NCI-H187 treated with DMSO at 0.1 percent for 48 hours (cell line): Measurements from ENCODE around the gene CNNM4.

Experiments
- DNase-seq: peaks from one replicate; lab custom pipeline; 2025; lab: John Stamatoyannopoulos, UW

The CNNM4 gene

DNA sequence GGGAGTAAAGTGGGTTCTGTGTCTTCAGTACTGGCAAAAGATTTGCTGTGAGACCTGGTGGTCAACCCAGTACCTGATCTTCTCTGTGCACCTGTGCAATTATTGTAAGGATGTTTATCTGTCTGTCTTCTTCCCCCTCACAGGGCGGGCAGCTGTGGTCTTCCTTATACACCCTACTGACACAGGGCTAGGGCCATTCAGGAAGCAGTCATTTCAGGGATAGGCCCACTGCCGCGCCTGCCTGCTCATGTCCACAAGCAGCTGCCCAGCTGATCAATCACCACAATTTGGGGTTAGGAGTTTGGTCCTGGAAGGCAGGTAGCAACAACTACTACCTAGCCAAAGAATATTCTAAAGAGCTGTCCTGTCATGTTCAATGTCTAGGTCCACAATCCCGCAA is 1.2 kb upstream of the CNNM4 start:
- DNase-seq, result no peak

DNA sequence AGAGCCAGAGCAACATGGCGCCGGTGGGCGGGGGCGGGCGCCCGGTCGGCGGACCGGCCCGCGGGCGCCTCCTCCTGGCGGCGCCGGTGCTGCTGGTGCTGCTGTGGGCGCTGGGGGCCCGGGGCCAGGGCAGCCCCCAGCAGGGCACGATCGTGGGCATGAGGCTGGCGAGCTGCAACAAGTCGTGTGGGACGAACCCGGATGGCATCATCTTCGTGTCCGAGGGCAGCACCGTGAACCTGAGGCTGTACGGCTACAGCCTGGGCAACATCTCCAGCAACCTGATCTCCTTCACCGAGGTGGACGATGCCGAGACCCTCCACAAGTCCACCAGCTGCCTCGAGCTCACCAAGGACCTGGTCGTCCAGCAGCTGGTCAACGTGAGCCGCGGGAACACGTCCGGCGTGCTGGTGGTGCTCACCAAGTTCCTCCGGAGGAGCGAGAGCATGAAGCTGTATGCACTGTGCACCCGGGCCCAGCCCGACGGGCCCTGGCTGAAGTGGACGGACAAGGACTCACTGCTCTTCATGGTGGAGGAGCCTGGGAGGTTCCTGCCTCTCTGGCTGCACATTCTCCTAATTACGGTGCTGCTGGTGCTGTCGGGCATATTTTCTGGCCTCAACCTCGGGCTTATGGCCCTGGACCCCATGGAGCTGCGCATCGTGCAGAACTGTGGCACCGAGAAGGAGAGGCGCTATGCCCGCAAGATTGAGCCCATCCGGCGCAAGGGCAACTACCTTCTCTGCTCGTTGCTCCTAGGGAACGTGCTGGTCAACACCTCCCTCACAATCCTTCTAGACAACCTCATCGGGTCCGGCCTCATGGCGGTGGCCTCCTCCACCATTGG is 507 bp downstream of the CNNM4 start:
- DNase-seq, result no peak

DNA sequence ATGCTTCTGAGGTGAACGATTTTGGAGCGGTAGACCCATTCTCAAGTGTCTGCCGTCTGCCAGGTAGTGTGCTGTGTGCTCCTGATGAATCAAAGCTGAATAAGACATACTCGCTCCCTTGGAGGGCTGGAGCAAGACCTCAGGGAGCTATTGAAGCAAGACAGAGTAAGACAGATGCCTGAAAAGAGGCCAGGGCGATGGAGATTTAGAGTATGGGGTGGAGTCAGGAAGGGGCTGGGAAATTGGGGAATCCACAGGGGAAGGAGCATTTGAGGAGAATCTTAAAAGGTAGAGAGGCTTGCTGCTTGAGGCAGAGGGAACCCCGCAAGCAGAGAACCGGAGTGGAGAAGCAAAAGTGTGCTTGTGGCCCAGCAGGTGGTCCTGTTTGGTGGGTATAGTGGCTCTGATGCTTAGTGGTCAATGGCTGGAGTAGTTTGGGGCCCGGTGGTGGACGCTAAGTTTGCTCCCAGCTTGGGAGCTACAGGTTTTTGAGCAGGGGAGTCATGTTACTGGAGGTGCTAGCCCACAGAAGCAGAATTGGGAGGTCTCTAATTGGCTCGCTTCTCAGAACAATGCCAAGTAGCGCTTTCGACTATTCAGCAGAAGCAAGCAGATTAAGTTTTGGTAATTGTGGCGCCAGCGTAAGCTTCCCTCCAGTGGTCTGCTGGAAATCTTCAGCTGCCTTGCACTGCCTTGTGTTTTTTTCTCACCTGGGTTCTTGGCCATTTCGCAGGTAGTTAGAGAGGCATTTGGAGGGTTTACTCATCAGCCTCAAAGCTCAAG is 2.0 kb downstream of the CNNM4 start:
- DNase-seq, result no peak

DNA sequence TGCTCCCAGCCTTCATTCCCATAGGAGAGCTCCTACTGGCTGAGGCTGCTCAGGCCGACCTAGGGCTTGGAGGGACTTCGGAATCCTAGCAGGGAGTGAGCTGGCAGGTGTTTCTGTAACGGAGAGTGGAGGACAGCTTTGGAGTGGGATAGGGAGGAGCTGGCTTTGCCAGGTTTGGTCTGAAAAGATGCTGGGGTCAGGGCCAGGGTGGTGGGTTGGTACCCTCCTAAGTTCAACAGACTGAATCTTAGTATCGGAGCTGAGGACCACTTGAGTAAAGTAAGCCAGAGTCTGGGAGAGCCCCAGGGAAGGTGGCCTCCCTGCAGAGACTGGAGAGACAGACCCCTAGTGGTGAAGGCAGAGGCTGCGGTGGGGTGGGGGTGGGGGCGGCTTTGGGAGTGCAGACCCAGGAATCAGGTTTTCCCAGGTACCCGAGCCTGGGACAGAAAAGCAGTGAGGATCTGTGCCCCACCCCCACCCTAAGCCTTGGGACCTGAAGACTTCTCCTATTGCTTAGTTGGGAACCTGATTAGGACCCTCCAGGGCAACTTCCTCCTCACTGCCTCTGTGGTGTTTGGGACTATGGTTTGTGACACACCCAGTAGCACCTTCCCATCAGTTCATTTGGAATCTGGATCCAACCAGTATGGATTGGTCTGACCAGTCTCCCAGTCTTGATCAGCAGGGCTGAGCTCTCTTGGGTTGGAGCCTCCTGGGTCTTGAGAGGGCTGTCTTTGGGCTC is 3.0 kb downstream of the CNNM4 start:
- no peak for DNase-seq

DNA sequence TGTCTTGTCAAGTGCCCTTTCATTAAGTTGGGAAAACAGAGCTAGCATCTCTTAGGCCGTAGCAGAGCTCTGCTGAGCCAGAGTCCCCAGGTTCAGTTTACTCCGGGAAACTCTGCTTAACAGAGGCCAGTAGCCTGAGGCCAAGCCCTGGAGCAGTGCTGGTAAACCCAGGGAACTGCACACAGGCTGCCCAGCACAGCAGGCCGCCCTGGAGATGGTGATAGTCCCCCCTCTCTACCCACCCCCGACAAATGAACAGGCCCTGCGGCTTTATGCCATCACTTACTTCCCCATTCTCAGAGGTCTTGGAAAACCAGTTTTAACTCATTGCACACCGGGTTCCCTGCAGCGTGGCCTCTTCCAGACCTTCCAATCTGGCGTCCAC is 3.5 kb downstream of the CNNM4 start:
- no peak for DNase-seq

DNA sequence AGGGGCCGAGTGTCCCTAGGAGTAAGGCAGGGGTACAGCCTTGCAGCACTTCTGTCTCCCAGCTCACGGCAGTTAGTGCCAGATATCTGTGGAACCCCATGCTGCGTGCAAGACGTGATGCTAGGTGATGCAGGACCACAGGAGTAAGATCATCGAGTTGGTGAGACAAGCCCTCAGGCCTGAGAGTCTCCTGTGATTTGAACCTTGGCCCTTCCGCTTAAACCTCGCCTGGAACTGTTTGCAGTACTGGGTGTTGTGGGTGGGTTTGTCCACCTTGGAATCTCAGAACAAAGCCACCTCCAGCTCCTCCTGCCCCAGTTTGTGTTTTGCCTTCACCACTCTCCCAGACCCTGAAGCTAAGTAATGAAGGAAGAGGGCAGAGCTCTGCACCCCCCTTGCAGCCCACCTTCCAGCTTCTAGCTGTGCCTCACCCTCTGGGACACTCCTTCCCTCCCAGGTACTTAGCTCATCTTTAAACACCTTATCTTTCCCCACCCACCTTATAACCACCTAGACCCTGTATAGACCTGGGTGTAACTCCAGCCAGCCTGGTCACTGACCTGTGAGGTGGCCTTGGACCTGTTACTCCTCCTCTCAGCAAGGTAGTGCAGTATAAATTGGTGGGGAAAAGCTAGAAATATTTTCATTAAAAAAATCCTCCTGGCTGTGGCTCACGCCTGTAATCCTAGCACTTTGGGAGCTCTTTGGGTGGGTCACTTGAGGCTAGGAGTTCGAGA is 6.6 kb downstream of the CNNM4 start:
- DNase-seq, result no peak

DNA sequence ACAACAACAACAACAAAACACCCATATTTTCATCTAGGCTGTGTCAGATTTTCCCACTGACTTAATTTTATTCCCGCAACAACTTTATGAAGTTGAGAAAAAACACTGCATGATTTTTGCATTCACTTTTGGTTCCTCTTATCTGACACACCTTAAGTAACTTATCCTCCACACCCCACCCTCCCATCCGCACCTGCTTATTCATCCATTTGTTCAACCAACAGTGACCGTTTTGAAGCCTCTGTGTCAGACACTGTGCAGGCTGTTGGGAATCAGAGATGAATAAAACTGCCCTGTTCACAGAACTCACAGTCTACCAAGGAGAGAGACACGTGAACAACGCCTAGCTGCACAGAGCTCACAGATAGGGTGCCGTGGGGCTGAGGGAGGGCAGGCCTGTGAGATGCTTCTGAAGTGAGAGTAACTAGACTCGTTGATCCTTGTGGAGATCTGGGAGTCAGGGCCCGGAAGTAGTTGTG is 7.4 kb downstream of the CNNM4 start:
- DNase-seq, result no peak

DNA sequence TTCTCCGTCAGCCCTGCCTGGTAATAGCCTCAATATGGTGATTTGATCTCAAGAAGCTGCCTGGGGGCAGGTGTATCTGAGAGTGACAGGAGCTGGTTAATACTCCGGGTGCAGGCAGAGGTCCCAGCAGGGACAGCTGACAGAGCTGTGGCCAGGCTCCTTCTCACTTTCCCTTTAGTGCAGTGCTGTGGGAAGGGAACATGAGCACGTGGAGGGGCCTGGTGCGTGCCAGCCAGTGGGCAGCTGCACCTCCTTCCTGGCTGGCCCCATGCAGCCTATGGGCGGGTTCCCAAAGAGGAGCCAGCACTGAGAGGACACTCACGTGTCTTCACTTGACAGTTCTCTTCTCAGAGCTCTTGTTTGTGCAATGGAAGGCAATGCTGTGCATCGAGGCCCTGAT is 9.1 kb downstream of the CNNM4 start:
- DNase-seq, result no peak

DNA sequence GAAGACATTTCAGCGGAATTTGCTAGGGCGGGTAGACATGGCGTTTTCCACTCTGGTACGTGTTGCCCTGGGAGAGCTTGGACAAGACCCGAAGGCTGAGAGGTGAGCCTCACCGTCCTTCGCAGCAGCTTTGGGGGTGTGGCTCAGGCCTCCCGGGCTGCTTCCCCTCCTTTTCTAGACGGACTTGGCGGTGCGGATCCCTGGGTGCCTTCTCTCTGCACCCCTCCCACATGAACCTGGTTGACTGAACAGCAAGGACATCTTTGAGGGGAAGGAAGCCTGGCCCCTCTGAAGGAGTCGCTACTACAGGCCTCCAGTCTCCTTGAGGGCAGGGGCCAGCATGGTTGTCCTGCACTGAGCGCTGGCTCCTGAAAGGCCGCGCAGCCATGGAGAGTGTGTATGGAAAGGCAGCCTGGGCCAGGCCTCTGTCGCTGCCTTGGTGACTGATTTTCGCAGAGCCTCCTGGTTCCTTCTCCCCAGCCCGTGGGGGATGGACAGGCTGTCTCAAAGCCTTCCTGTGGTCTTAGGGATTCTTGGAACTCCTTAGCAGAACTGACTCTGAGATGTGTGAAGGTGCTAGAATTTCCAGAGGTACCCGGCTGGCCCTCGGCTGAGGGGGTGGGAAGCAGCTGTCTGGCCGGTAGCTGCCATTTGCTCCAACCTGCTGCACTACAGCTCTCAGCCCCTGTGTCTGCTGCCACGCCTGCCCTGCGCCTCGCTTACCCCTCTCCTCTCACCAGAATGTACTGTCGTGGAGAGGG is 9.9 kb downstream of the CNNM4 start:
- DNase-seq, result no peak

DNA sequence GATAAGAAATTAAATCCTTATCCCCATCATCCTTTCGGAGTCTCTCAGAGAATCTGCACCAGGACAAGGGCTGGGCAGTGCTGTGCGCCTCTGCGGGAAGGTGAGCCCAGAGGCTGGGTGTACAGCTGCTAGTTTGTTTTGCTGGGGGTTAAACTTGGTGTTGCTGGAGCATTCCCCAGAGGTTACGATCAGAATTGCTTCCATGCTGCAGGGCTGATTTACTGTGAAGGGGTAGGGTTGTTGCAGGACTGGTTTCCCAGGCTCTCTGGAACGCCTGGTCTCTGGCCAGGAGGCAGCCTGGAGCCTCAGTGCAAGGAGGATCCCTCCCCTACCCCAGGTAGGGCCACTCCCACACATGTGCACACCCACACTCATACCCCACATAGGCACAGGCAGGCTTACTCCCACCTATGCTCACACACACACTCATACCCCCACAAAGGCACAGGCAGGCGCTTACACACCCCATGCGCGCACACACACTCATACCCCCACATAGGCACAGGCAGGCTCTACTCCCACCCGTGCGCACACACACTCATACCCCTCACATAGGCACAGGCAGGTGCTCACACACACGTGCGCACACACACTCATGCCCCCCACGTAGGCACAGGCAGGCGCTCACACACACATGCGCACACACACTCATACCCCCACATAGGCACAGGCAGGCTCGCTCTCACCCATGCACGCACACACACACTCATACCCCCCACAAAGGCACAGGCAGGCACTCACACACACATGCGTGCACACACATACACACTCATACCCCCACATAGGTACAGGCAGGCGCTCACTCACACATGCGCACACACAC is 11.3 kb downstream of the CNNM4 start:
- no peak for DNase-seq

DNA sequence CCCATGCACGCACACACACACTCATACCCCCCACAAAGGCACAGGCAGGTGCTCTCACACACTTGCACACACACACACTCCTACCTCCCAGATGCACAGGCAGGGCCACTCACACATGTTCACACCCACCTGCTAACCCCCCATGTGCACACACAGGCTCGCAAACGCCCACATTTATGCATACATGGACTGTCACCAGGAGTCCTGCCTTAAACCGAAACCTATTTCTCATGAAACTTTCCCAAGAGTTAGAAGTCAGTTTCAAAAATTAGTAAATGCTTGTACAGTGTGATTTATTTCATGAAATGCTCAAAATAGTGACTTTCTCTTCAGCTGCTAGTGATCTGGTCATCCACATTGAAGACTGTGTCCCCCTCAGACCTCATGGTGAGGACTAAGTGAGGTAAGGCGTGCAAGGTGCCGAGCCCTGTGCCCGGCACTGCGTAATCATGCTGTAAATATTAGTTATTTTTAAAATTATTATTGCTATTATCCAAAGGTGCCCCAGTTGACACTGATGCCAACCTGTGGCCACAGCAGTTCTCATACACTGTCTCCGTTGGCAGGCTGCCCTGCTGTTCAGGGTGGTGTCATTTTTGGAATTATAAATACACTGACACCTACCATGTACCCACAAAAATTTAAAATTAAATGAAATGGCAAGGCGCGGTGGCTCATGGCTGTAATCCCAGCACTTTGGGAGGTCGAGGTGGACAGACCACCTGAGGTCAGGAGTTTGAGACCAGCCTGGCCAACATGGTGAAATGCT is 12.4 kb downstream of the CNNM4 start:
- DNase-seq, result no peak

DNA sequence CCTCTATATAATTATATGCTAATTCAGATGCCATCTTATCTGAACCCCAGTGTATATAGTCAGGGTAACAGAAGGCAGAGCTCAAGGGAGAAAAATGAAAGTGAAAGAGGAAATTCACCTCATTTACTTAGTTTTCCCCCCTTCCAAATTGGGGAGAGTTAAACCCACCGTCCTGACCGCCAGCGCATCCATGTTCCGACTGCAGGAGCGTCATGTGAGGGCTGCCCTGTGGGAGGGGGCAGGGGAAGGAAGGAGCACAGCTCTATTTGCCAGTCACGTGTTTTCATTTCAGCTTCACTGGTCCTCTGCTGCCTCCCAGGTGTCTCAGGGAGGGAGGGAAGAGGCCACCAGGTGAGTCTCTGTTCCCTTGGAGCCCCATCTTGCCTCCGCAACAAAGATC is 13.2 kb downstream of the CNNM4 start:
- peak; percentile 43 for DNase-seq

DNA sequence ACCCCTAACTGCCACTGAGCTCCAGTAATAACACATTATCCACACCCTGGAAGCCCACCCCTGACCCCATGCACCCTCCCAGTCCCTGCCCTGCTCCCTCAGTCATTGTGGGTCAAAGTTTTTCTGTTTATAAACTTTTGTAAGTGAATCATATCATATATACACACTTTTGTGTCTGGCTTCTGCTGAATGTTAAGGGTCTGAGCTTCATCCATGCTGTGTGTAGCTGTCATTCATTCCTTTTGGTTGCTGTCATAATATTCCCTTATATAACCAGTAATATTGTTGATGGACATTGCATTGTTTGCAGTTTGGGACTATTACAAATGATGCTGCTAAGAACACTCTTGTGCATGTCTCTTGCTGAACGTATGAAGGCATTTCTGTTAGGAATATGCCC is 14.5 kb downstream of the CNNM4 start:
- no peak for DNase-seq

DNA sequence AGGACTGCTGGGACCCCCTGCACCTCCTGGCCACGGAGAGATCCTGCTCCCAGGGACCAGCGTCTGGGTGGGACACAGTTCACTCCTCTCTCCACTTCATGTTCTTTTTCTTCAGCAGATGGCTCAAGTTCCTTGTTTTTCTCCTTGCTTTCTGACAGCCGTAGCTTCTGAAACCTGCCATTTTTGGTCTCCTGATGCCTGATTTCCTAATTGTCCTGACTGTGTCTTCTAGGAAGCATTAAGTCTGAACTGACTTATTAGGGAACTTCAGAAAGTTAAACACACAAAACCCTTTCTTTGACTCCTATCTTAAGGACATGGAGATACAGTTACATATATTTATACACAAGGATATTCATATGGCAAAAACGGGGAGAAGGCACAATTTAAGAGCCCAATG is 22.7 kb downstream of the CNNM4 start:
- DNase-seq, result no peak

DNA sequence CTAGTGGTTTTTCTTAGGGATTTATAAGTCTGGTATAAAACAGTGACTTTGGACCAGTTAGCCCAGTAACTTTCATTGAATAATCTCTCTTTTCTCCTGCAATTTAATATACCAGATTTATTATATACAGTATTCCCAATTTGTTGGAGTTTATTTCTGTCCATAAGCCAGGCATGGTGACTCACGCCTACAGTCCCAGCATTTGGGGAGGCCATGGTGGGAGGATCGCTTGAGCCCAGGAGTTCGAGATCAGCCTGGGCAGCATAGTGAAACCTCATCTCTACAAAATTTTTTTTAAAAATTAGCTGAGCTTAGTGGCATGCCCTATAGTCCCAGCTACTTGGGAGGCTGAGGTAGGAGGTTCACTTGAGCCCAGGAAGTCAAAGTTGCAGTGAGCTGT is 26.7 kb downstream of the CNNM4 start:
- no peak for DNase-seq

DNA sequence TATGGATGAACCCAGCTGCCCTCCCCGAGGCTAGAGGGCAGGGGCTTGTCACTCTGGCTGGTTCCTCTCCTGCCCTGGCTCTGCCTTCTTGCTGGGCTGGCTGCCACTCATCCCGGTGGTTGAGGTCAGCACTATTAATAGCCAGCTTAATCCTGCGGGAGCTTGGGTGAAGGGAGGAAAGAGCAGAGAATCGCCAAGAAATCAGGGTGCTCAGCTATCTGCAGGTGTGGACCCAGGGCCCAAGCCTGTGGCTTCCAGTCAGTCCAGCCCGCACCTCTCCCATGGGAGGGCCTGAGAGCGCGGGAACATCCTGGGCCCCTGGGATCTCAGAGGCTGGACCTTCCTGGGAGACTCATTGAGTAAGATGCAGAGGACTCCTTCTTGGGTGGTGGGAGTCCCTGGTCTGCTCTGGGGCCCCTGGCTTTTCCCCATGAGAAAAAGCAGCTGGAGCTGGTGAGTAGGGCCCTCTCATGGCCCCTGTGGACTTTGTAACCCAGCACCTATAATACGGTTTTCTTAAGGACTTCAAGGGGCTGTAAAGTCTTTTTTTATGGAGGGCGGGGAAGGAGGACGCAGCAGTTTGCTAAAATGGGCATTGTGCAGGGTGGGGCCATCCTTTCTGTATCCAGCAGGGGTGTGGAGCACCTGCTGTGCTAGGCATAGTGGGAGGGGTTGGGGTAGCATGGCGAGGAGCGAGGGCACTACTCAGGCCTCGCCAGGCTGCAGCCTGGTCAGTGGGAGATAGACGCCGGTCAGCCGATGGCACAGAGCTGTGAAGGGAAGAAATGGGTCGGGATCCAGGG is 27.9 kb downstream of the CNNM4 start:
- peak; percentile 36 for DNase-seq

DNA sequence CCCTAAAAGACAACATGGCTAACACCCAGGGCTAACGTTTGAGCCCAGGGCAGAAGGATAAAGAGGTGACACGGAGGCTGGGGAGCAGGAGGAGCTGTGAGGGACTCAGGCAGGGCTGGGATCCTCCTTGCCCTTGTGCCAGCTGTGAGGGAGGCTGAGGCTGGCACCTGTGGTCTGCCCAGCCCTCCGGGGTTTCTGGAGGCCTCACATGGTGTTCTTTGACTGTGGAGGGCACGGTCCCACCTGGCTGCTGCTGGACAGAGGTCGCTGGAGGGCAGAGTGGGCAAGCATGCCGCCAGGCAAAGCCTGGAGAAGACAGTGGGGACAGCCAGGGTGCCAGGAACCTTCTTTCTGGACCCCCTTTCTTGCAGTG is 28.5 kb downstream of the CNNM4 start:
- no peak for DNase-seq
